Panc1 (cell line): Measurements from ENCODE around the gene SMIM35. TPM values are rescaled to one million over a fixed set of nuclear protein-coding genes. Genes with fewer than 3 reads are reported as not detected.

Source experiments
- ATAC-seq: fragments of 200-7000 bp; cut with Tn5 transposase; 2 replicates; pipeline ENCODE4 v1.9.1; 2020; ENCODE audit warnings: mild to moderate bottlenecking, moderate library complexity
- BruUV-seq: library from RNA; stranded (reverse); fragments of 400-500 nt; replicated peaks from 2 replicates; lab custom pipeline; 2021; lab: Mats Ljungman, UMichigan
- CTCF ChIA-PET: fragments of 300-600 bp; sonication (Branson Sonifier 250); formaldehyde crosslinking; loops from one replicate; lab custom pipeline; 2022; ENCODE audit warnings: antibody characterized with exemption; lab: Charles Lee
- POLR2A ChIA-PET: fragments of 300-600 bp; sonication (Branson Sonifier 250); formaldehyde crosslinking; loops from one replicate; lab custom pipeline; 2022; ENCODE audit warnings: antibody characterized with exemption; lab: Charles Lee
- DNase-seq: peaks from one replicate; pipeline ENCODE4 v3.0.0-alpha.2; 2010; ENCODE audit warnings: low read depth, low spot score
- H3K27ac ChIP-seq: 2 replicates; pipeline ENCODE4 v1.5.1; 2011; ENCODE audit warnings: mild to moderate bottlenecking, low read length, inconsistent platforms
- H3K27me3 ChIP-seq: fragments of 200-500 bp; sonication (Bioruptor generic); 2 replicates; pipeline ENCODE4 v1.6.0; 2014; ENCODE audit warnings: low read length, inconsistent platforms; ENCODE audit not compliant: control insufficient read depth, insufficient read depth
- H3K36me3 ChIP-seq: fragments of 200-500 bp; sonication (Bioruptor generic); 2 replicates; pipeline ENCODE4 v1.5.1; 2014; ENCODE audit warnings: inconsistent platforms, mild to moderate bottlenecking, low read length, moderate library complexity; ENCODE audit not compliant: control insufficient read depth, insufficient read depth
- H3K4me1 ChIP-seq: 2 replicates; pipeline ENCODE4 v1.5.1; 2011; ENCODE audit warnings: inconsistent platforms, mild to moderate bottlenecking, low read length, moderate library complexity; ENCODE audit not compliant: control insufficient read depth, insufficient read depth
- H3K4me3 ChIP-seq, 2 experiments: 2 replicates each; pipeline ENCODE4 v1.5.1; 2011 to 2012; ENCODE audit warnings: low read depth in 2 of 2, low read length in 2 of 2, mild to moderate bottlenecking in 2 of 2, inconsistent platforms in 1 of 2, moderate library complexity in 1 of 2
- H3K9me3 ChIP-seq: fragments of 200-500 bp; sonication (Bioruptor generic); 2 replicates; pipeline ENCODE4 v1.5.1; 2014; ENCODE audit warnings: low read depth, mild to moderate bottlenecking, inconsistent platforms, low read length, moderate library complexity; ENCODE audit not compliant: control insufficient read depth, insufficient read depth
- CTCF ChIP-seq: fragments of 450-650 bp; IDR thresholded peaks from 2 replicates; pipeline ENCODE4 v1.5.1; 2017; ENCODE audit warnings: mild to moderate bottlenecking
- POLR2AphosphoS5 ChIP-seq: IDR thresholded peaks from 2 replicates; pipeline ENCODE4 v1.6.1; 2012; ENCODE audit warnings: mild to moderate bottlenecking, low read depth, low read length, moderate library complexity
- REST ChIP-seq, 2 experiments: IDR thresholded peaks; 2 replicates each; pipeline ENCODE4 v1.6.1; 2011 to 2012; ENCODE audit warnings: low read depth in 2 of 2, control low read depth in 1 of 2, low read length in 1 of 2, mild to moderate bottlenecking in 1 of 2, moderate library complexity in 1 of 2; ENCODE audit not compliant: insufficient read depth in 1 of 2
- SIN3A ChIP-seq: IDR thresholded peaks from 2 replicates; pipeline ENCODE4 v1.6.1; 2012; ENCODE audit warnings: low read depth, mild to moderate bottlenecking, low read length, moderate library complexity, borderline replicate concordance; ENCODE audit not compliant: insufficient read depth
- TCF7L2 ChIP-seq: IDR thresholded peaks from 2 replicates; pipeline ENCODE4 v1.6.1; 2011; ENCODE audit warnings: mild to moderate bottlenecking, low read depth, low read length, inconsistent platforms
- in situ Hi-C: cut with HindIII; loops from 2 replicates; pipeline ENCODE4 v1.10.0; 2016; ENCODE audit warnings: low sequenced_read_pairs, low pct_unique_long_range_greater_than_20kb
- intact Hi-C: fragments of 100-400 bp; cut with micrococcal nuclease; formaldehyde crosslinking; loops from one replicate; pipeline ENCODE4 v1.10.0; 2022; ENCODE audit not compliant: unreplicated experiment
- total RNA-seq: library from RNA; stranded (reverse); gene quantifications from one replicate; pipeline ENCODE4 v1.2.1, GENCODE V29; 2021; ENCODE audit not compliant: unreplicated experiment

The SMIM35 gene
- total RNA-seq, 1 experiment from 2014 or later = not detected

GRCh38 chr11:118091690-118092089 lies 4.9 kb upstream of the SMIM35 start:
- ChIA-PET CTCF (no interaction called here), POLR2A (no interaction called here)
- Histone ChIP-seq H3K4me1 (no peaks in the 10 kb centered on the region), H3K27me3 (no peaks in the 10 kb centered on the region), H3K9me3 (peaks cover 2% of the 10 kb centered on the region; the same call in 1 of the 2 replicates), H3K27ac (no peak overlapping the region), H3K4me3 (no peak overlapping the region), H3K36me3 (no peaks in the 10 kb centered on the region)
- BruUV-seq = no TSS peak
- intact Hi-C loops = no loop called here
- TF ChIP-seq POLR2AphosphoS5 (no peak), CTCF (no peak), REST (IDR thresholded peaks at IDR 0.05; ENCODE audit: insufficient read depth in 1 of 2, low read depth in 2 of 2, low read length in 1 of 2) (no peak), TCF7L2 (no peak), SIN3A (no peak)
- in situ Hi-C loops = no loop called here
- ATAC-seq = no peak
- no peak for DNase-seq

GRCh38 chr11:118090545-118091162 lies 3.9 kb upstream of the SMIM35 start:
- TF ChIP-seq POLR2AphosphoS5 (no peak), SIN3A (no peak), REST (IDR thresholded peaks at IDR 0.05; ENCODE audit: insufficient read depth in 1 of 2, low read depth in 2 of 2, low read length in 1 of 2) (no peak), CTCF (no peak), TCF7L2 (no peak)
- ATAC-seq (no peak), DNase-seq (no peak)
- Histone ChIP-seq H3K4me1 (no peaks in the 10 kb centered on the region), H3K36me3 (no peaks in the 10 kb centered on the region), H3K9me3 (peaks cover 2% of the 10 kb centered on the region; the same call in 1 of the 2 replicates), H3K27ac (no peak overlapping the region), H3K4me3 (no peak overlapping the region), H3K27me3 (no peaks in the 10 kb centered on the region)
- ChIA-PET CTCF (no interaction called here), POLR2A (no interaction called here)
- in situ Hi-C loops (no loop called here), intact Hi-C loops (no loop called here)
- BruUV-seq = no TSS peak
